PFSK-1 (cell line): ENCODE data around the gene KAZN.

Source experiments
- FOXP2 ChIP-seq: optimal IDR thresholded peaks from 2 replicates; pipeline ENCODE3; 2011; ENCODE audit warnings: borderline replicate concordance, control low read depth, inconsistent platforms; ENCODE audit not compliant: insufficient read depth; ENCODE audit errors: extremely low read length, extremely low read depth
- POLR2AphosphoS5 ChIP-seq: IDR thresholded peaks from 2 replicates; pipeline ENCODE4 v1.6.1; 2012; ENCODE audit warnings: low read depth, mild to moderate bottlenecking, control low read depth, low read length, moderate library complexity
- SIN3A ChIP-seq: IDR thresholded peaks from 2 replicates; pipeline ENCODE4 v1.6.1; 2012; ENCODE audit warnings: mild to moderate bottlenecking, low read length, moderate library complexity, borderline replicate concordance; ENCODE audit not compliant: insufficient read depth
- TAF1 ChIP-seq: IDR thresholded peaks from 2 replicates; pipeline ENCODE4 v1.6.1; 2012; ENCODE audit warnings: low read length, control low read depth, borderline replicate concordance; ENCODE audit not compliant: insufficient read depth
- TF ChIP-seq, protein P1 (sequence below), 2 experiments: IDR thresholded peaks; 2 replicates each; pipeline versions ENCODE4 v1.6.1 to v1.8.0; 2011 to 2012; ENCODE audit warnings: low read depth in 2 of 2, low read length in 2 of 2, control low read depth in 1 of 2, inconsistent platforms in 1 of 2, mild to moderate bottlenecking in 1 of 2, moderate library complexity in 1 of 2; ENCODE audit not compliant: insufficient read depth in 1 of 2

The KAZN gene

DNA sequence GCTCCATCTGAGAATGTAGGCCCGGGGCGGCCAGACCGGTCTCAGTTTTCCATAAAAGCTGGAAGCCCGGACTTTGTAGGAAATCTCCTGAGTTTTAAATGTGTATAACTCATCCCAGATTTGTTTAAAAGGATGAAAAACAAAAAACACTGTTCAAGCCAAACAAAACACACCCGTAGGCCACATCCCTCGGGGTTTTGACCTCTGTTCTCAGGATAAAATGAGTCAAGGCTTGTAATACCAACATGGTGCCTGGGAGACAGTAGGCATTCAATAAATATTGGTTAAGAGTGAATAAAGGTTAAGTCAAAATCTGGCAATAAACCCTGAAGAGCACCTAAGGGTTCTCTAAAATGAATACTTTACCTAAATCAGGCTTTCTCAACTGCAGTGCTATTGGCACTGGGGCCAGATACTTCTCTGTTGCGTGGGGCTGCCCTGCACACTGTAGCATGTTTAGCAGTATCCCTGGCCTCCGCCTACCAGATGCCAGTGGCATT is 55.0 kb downstream of the KAZN start:
- TF ChIP-seq TAF1 = no peak
- no peak for TF ChIP-seq POLR2AphosphoS5
- TF ChIP-seq FOXP2 = no peak
- no peak for TF ChIP-seq SIN3A
- TF ChIP-seq, protein P1, sequence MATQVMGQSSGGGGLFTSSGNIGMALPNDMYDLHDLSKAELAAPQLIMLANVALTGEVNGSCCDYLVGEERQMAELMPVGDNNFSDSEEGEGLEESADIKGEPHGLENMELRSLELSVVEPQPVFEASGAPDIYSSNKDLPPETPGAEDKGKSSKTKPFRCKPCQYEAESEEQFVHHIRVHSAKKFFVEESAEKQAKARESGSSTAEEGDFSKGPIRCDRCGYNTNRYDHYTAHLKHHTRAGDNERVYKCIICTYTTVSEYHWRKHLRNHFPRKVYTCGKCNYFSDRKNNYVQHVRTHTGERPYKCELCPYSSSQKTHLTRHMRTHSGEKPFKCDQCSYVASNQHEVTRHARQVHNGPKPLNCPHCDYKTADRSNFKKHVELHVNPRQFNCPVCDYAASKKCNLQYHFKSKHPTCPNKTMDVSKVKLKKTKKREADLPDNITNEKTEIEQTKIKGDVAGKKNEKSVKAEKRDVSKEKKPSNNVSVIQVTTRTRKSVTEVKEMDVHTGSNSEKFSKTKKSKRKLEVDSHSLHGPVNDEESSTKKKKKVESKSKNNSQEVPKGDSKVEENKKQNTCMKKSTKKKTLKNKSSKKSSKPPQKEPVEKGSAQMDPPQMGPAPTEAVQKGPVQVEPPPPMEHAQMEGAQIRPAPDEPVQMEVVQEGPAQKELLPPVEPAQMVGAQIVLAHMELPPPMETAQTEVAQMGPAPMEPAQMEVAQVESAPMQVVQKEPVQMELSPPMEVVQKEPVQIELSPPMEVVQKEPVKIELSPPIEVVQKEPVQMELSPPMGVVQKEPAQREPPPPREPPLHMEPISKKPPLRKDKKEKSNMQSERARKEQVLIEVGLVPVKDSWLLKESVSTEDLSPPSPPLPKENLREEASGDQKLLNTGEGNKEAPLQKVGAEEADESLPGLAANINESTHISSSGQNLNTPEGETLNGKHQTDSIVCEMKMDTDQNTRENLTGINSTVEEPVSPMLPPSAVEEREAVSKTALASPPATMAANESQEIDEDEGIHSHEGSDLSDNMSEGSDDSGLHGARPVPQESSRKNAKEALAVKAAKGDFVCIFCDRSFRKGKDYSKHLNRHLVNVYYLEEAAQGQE (IDR thresholded peaks at IDR 0.05; ENCODE audit: insufficient read depth in 1 of 2, low read depth in 2 of 2, low read length in 2 of 2) = no peak

GRCh38 chr1:14654554-14654953 is 56.1 kb downstream of the KAZN start:
- TF ChIP-seq, protein P1 (IDR thresholded peaks at IDR 0.05; ENCODE audit: insufficient read depth in 1 of 2, low read depth in 2 of 2, low read length in 2 of 2) = no peak
- TF ChIP-seq TAF1 (no peak), FOXP2 (no peak), POLR2AphosphoS5 (no peak), SIN3A (no peak)

DNA sequence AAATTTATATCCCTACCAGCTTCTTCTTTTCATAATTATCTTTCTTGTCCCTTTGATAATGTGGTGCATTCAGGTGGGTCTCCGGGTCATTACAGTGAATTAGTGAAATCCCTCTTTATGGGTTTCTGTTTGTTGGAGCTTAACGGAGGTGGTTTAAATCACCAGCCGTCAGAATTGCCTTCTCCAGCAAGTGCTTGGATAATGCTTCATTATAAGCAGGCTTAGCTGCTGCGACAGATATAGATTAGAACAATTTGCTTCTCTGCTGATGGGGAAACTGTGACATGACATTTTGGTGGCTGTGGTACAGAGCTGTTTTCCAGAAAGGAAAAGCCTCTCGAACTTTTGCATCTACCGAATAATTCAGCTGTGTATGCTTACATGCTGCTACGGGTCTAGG is 56.9 kb downstream of the KAZN start:
- TF ChIP-seq FOXP2 = no peak
- no peak for TF ChIP-seq TAF1
- TF ChIP-seq POLR2AphosphoS5 = no peak
- TF ChIP-seq, protein P1 (IDR thresholded peaks at IDR 0.05; ENCODE audit: insufficient read depth in 1 of 2, low read depth in 2 of 2, low read length in 2 of 2) = no peak
- no peak for TF ChIP-seq SIN3A

DNA sequence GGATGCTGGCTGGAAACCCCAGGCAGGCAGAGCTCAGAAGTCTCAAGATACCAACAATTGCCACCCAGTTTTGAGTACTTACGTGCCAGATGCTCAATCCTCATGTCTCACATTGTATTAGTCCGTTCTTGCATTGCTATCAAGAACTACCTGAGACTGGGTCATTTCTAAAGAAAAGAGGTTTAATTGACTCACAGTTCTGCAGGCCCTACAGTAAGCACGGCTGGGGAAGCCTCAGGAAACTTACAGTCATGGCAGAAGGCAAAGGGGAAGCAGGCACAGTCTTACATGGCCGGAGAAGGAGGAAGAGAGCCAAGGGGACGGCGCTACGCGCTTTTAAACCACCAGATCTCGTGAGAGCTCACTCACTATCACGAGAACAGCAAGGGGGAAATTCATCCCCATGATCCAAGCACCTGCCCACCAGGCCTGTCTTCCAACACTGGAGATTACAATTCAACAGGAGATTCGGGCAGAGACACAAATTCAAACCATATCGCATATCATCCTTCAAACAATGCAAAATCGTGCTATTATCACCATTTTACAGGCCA is 58.0 kb downstream of the KAZN start:
- TF ChIP-seq, protein P1 (IDR thresholded peaks at IDR 0.05; ENCODE audit: insufficient read depth in 1 of 2, low read depth in 2 of 2, low read length in 2 of 2) = no peak
- TF ChIP-seq FOXP2 (no peak), SIN3A (no peak), TAF1 (no peak), POLR2AphosphoS5 (no peak)
